PFSK-1 (cell line): ENCODE results near the gene FAM184A.

Experiments used
- FOXP2 ChIP-seq: optimal IDR thresholded peaks from 2 replicates; pipeline ENCODE3; 2011; ENCODE audit warnings: borderline replicate concordance, control low read depth, inconsistent platforms; ENCODE audit not compliant: insufficient read depth; ENCODE audit errors: extremely low read length, extremely low read depth
- POLR2AphosphoS5 ChIP-seq: IDR thresholded peaks from 2 replicates; pipeline ENCODE4 v1.6.1; 2012; ENCODE audit warnings: low read depth, mild to moderate bottlenecking, control low read depth, low read length, moderate library complexity
- REST ChIP-seq, 2 experiments: IDR thresholded peaks; 2 replicates each; pipeline versions ENCODE4 v1.6.1 to v1.8.0; 2011 to 2012; ENCODE audit warnings: low read depth in 2 of 2, low read length in 2 of 2, control low read depth in 1 of 2, inconsistent platforms in 1 of 2, mild to moderate bottlenecking in 1 of 2, moderate library complexity in 1 of 2; ENCODE audit not compliant: insufficient read depth in 1 of 2
- SIN3A ChIP-seq: IDR thresholded peaks from 2 replicates; pipeline ENCODE4 v1.6.1; 2012; ENCODE audit warnings: mild to moderate bottlenecking, low read length, moderate library complexity, borderline replicate concordance; ENCODE audit not compliant: insufficient read depth
- TAF1 ChIP-seq: IDR thresholded peaks from 2 replicates; pipeline ENCODE4 v1.6.1; 2012; ENCODE audit warnings: low read length, control low read depth, borderline replicate concordance; ENCODE audit not compliant: insufficient read depth

FAM184A gene

GRCh38 chr6:119044255-119044654 is 34.2 kb downstream of the FAM184A start:
- no peak for TF ChIP-seq SIN3A
- no peak for TF ChIP-seq FOXP2
- no peak for TF ChIP-seq POLR2AphosphoS5

GRCh38 chr6:119043783-119044182 is 34.7 kb downstream of the FAM184A start:
- TF ChIP-seq FOXP2 (no peak), POLR2AphosphoS5 (no peak), TAF1 (no peak)

- TF ChIP-seq REST (IDR thresholded peaks at IDR 0.05; ENCODE audit: insufficient read depth in 1 of 2, low read depth in 2 of 2, low read length in 2 of 2) (no peak), SIN3A (no peak), POLR2AphosphoS5 (no peak), FOXP2 (no peak), TAF1 (no peak)
These were observed 35.2 kb downstream of the FAM184A start for GRCh38 chr6:119043265-119043664.

- TF ChIP-seq FOXP2 (no peak), TAF1 (no peak), POLR2AphosphoS5 (no peak), REST (IDR thresholded peaks at IDR 0.05; ENCODE audit: insufficient read depth in 1 of 2, low read depth in 2 of 2, low read length in 2 of 2) (no peak), SIN3A (no peak)
These were observed 37.8 kb downstream of the FAM184A start for GRCh38 chr6:119040636-119041035.

- TF ChIP-seq POLR2AphosphoS5 (no peak), SIN3A (no peak), FOXP2 (no peak), REST (IDR thresholded peaks at IDR 0.05; ENCODE audit: insufficient read depth in 1 of 2, low read depth in 2 of 2, low read length in 2 of 2) (no peak), TAF1 (no peak)
These were observed 38.2 kb downstream of the FAM184A start for GRCh38 chr6:119040229-119040628.

- TF ChIP-seq REST (IDR thresholded peaks at IDR 0.05; ENCODE audit: insufficient read depth in 1 of 2, low read depth in 2 of 2, low read length in 2 of 2) (no peak), TAF1 (no peak), POLR2AphosphoS5 (no peak), FOXP2 (no peak), SIN3A (no peak)
These were observed 40.4 kb downstream of the FAM184A start for GRCh38 chr6:119037941-119038623.
